ENCODE results near the gene NFIB.

Gene NFIB

GRCh38 chr9:14273696-14274121, 40.2 kb downstream of the NFIB start:
- DNase-seq (ENCODE audit: low read depth) = no peak

GRCh38 chr9:14272927-14273528, 40.9 kb downstream of the NFIB start:
- no peak for DNase-seq (ENCODE audit: low read depth)

- no peak for DNase-seq (ENCODE audit: low read depth)
Observed at GRCh38 chr9:14271093-14271673, 42.8 kb downstream of the NFIB start.

- no peak for DNase-seq (ENCODE audit: low read depth)
Observed at GRCh38 chr9:14270358-14271092, 43.4 kb downstream of the NFIB start.

- no peak for DNase-seq (ENCODE audit: low read depth)
Observed at GRCh38 chr9:14269916-14270315, 44.0 kb downstream of the NFIB start.

GRCh38 chr9:14263707-14264483, 50.0 kb downstream of the NFIB start:
- DNase-seq (ENCODE audit: low read depth) = no peak

GRCh38 chr9:14262827-14263226, 51.1 kb downstream of the NFIB start:
- no peak for DNase-seq (ENCODE audit: low read depth)

- DNase-seq (ENCODE audit: low read depth) = no peak
Observed at GRCh38 chr9:14261616-14262015, 52.3 kb downstream of the NFIB start.

GRCh38 chr9:14260101-14260500, 53.8 kb downstream of the NFIB start:
- DNase-seq (ENCODE audit: low read depth) = no peak

GRCh38 chr9:14258660-14259239, 55.2 kb downstream of the NFIB start:
- no peak for DNase-seq (ENCODE audit: low read depth)

- DNase-seq (ENCODE audit: low read depth) = no peak
Observed at GRCh38 chr9:14258156-14258555, 55.8 kb downstream of the NFIB start.

- DNase-seq (ENCODE audit: low read depth) = no peak
Observed at GRCh38 chr9:14256588-14256987, 57.4 kb downstream of the NFIB start.

GRCh38 chr9:14251154-14252071, 62.5 kb downstream of the NFIB start:
- DNase-seq (ENCODE audit: low read depth) = no peak

GRCh38 chr9:14250794-14251153, 63.2 kb downstream of the NFIB start:
- DNase-seq (ENCODE audit: low read depth) = no peak

GRCh38 chr9:14249527-14249926, 64.4 kb downstream of the NFIB start:
- DNase-seq (ENCODE audit: low read depth) = no peak

GRCh38 chr9:14248149-14248548, 65.8 kb downstream of the NFIB start:
- no peak for DNase-seq (ENCODE audit: low read depth)

- DNase-seq (ENCODE audit: low read depth) = no peak
Observed at GRCh38 chr9:14247577-14247976, 66.4 kb downstream of the NFIB start.

- no peak for DNase-seq (ENCODE audit: low read depth)
Observed at GRCh38 chr9:14246951-14247350, 67.0 kb downstream of the NFIB start.

- DNase-seq (ENCODE audit: low read depth) = no peak
Observed at GRCh38 chr9:14245901-14246525, 67.9 kb downstream of the NFIB start.

GRCh38 chr9:14243514-14244042, 70.4 kb downstream of the NFIB start:
- DNase-seq (ENCODE audit: low read depth) = no peak

All from activated T-cell treated with anti-CD3 and anti-CD28 coated beads for 1 hour (primary cell).